ENCODE measurements around the gene MARS1.

The MARS1 gene

DNA sequence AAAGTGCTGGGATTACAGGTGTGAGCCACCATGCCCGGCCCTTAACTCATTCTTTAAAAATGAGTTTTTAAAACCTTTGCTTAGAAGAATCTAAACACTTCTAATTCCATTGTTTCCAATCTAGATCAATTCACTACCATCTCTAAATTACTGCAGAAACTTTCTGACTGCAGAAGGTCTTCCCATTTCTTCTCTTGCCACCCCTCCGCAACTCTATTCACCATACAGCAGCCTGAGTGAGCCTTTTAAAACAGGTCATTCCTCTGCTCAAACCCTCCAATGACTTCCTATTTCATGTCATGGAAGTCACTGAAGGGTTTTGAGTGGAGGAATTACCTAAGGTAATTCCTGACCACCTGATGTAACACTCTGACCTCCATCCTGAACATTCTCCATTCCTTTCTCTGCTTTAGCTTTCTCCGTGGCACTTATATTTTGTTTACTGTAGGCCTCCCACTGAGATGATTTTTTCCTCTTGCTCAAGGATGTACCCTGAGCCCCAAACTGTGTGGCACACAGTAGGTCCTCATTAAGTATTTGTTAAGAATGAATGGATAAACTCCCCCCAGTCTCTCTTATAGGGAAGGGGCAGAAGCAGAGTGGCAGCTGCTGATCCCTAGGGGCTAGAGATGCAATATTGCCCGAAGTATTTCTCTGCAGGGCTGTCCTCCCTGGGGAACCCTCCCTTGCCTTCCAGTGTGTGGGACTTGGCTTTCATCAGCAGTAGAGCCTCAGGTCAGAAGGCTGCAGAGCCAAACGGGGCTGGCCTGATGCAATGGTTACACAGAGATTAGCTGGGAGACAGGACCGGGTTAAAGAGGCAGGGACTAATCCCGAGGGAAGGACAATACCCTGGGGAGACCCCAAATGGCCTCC is 31.3 kb downstream of the MARS1 start:
- DNase-seq = no peak

DNA sequence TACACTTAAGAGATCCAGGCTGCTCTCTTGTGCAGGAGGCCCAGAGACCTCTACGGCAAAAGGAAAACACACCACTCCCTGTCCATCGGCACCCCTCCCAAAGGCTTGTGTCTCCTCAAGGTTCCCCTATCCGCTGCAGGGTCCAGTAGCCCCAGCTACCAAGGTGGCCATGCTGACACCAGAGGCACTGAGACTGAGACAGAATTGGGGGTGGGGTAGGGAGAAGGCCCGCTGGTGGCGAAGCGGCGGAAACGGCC is 31.9 kb downstream of the MARS1 start:
- DNase-seq = no peak

- peak; percentile 99 for DNase-seq
These were observed 32.4 kb downstream of the MARS1 start, which contains the start of gene DDIT3 for GRCh38 chr12:57520053-57520818. Gene DDIT3 (minus strand): TSS chr12:57520514. CDS start chr12:57517406, 3,108 bp downstream.

DNA sequence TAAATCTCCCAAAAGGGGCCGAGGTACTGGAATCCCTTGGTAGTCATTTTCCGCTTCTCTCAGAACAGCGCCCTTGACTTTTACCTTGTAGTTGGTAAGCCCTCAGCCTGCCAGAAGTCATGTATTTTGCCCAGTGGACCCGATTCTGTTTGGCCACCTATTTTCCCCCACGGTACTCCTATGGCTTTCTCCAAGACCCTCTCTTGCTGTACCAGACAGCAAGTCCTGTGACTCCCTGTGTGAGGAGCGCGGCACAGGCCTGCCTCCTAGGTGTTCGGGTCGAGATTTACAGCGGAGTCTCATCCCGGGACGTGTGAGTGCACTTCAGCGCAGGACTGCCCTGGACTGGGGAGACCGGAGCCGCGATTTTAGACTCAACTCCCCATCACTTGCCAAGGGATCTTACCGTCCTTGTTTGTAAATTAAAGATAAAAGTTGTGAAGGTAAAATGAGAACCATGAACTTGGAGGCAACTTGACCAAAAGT is 33.7 kb downstream of the MARS1 start:
- DNase-seq = peak in 1 of 2 donors; percentile 41

DNA sequence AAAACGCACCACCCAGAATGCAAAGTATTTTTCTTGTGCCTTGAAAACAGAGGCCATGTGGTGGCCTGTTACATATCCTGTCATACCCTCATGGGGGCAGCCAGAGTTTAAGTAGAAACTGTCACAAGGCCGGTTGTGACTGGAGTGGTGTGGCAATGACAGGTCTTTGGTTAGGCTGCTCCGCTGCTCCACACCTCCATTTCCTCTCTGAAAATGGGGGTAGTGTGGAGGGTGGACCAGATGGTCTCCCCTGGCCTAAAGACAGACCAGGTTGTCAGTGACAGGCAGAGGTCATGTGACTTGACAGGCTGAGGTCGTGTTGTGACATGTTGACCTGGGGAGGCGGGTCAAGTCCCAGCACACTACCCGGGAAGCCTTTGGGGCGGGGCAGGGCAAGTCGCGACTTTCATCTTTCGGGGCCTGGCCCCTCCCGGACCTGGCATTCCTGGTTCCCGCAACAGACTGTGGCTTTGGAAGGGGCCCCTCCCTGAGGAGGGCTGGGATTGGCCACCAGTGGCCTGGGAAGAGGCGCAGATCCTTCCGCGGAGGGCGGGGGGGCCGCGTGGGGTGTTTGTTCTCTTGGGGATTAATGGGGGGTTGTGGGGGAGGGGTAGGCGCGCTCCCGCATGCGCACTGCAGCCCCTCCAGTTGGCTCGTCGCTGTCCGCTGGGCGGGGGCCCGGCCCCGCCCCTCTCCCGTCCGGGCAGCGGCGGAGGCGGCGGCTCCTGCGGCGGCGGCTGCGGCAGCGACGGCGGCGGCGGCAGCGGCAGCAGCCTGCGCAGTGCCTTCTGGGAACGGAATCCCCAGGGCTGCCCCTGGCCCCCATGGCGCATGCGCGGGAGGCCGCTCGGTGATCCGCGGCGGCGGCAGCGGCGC is 34.4 kb downstream of the MARS1 start, which contains the start of gene MBD6:
MBD6 (plus strand) TSS at position 814 of the 876 bp plus-strand sequence. CDS start 1,480 bp downstream, outside the sequence.
- DNase-seq = peak; percentile 86 to 91

GRCh38 chr12:57522887-57523705 is 35.2 kb downstream of the MARS1 start:
- DNase-seq = peak in 1 of 2 donors; percentile 35

- DNase-seq = no peak
These were observed 36.1 kb downstream of the MARS1 start for GRCh38 chr12:57523706-57524614.

GRCh38 chr12:57524814-57525614 is 37.1 kb downstream of the MARS1 start:
- DNase-seq = no peak

- no peak for DNase-seq
These were observed 37.9 kb downstream of the MARS1 start for GRCh38 chr12:57525615-57526383.

- DNase-seq = no peak
These were observed 38.7 kb downstream of the MARS1 start for GRCh38 chr12:57526477-57527126.

DNA sequence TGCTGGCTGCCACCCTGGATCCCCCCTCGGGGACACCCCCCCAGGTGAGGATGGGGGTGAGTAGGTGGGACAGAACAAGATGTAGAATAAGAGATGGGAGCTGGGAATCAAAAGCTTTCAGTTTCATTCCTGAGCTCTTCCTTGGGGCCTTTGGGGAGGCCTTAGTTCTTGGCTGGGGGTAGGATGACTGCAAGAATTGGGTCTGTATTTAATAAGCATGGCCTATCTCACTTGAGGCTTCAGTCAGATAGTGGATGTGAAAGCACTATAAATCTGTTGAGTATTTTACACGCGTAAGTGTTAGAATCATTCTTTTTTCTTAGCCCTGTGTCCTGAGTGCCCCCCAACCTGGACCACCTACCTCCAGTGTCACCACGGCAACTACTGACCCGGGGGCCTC is 39.3 kb downstream of the MARS1 start:
- no peak for DNase-seq

GRCh38 chr12:57528176-57528575 is 40.3 kb downstream of the MARS1 start:
- DNase-seq = no peak

DNA sequence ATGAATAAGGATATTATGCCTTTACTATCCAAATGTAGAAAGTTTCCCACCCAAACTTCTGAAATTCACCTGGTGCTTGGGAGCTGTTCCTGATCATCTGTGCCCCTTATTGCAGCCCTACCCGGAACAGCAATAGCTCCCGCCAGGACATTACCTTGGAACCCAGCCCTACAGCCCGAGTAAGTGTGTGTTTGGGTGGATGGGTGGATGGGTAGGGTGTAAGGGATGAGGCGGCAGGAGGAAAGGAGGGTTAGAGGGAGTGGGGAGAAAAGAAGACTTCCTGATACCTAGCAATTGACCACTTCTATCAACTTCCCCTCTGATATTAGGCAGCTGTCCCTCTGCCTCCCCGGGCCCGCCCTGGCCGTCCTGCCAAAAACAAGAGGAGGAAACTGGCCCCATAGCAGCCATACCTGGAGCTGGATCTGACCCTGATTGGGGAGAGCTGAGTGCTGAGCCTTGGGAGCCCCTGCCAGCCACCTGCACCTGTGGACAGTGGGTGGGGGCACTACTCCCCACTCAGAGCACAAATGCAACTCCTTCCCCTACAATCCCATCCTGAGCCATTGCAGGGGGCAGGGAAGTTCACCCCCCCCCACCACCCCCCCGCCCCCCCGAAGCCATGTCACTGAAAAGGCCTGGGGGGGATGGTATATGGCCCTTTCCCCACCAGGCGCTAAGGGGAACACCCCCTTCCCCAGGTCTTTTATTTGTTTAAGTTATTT is 41.1 kb downstream of the MARS1 start:
- no peak for DNase-seq

DNA sequence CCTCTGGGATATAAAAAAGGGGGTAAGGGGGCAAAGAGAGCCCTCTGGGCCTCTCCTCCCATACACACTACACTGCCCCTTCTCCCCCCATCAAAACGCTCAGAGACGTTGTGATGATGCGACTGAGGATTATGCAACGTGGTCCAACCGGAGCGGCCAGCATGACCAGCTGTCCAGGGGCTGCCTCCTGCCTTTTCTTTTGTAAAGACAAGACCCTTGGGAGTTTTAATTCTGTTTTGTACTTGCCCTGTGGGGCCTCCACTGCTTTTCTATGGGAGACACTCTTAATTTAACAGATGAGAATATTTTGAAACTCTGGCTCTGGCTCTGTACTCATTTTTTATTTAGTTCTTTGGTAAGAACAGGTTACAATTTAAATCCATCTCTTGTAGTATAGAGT is 42.0 kb downstream of the MARS1 start:
- no peak for DNase-seq

GRCh38 chr12:57530396-57531142 is 42.7 kb downstream of the MARS1 start:
- DNase-seq = no peak

- no peak for DNase-seq
These were observed 44.0 kb downstream of the MARS1 start for GRCh38 chr12:57531836-57532235.

- no peak for DNase-seq
These were observed 45.2 kb downstream of the MARS1 start for GRCh38 chr12:57533108-57533507.
